ENCODE results near the gene CEMIP2.
"Not testable (repeated sequence)": the region's sequence is repeated elsewhere in the genome, so short reads cannot be mapped to it uniquely, and the experiment has no call there.

Gene CEMIP2

DNA sequence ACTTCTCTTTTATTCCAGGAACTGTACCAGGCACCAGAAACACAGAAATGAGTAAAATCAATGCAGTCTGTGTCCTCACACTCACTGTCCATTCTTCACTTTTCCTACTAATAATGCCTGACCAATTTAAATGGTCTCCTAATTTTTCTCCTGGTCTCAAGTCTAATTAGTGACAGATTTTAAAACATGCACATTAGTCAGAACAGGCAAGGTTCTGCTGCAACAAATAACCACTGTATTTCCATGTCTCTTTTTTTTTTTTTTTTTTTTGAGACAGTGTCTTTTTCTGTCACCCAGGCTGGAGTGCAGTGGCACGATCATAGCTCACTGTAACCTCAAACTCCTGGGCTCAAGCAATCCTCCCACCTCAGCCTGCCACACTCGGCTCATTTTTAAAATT lies 99.6 kb downstream of the CEMIP2 start:
- Histone ChIP-seq H3K27ac (ENCODE audit: low read depth, low read length, severe bottlenecking) (no peak overlapping the region), H3K4me1 (ENCODE audit: control insufficient read depth, insufficient read depth, low read length, poor library complexity, severe bottlenecking) (peaks cover 12% of the 10 kb centered on the region), H3K36me3 (ENCODE audit: control insufficient read depth, insufficient read depth, low read length) (no peaks in the 10 kb centered on the region), H3K9me3 (ENCODE audit: control insufficient read depth, low read length) (no peaks in the 10 kb centered on the region), H3K4me3 (ENCODE audit: extremely low read depth, insufficient read depth, low read length, poor library complexity, severe bottlenecking) (no peak overlapping the region)
- 80 to 100% methylated on average over 1 to 2 of the region's 2 CpGs for WGBS, 2 experiments (ENCODE audit: insufficient coverage in 2 of 2)

DNA sequence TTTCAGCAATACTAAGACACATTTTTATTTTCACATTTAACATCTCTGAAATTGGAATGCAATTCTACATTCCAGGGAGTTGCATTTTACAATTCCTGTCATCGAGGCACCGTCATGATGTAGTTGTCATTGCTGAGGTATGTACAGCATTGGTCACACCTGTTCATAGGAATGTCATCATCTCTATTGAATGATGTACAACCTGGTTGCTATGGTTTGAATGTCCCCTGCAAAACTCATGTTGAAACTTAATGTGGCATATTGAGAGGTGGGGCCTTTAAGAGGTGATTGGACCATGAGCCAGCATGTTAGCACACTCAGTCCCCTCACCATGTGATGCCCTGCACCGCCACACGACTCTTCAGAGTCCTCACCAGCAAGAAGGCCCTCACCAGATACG lies 103.1 kb downstream of the CEMIP2 start:
- no peak overlapping the region for H3K4me3 ChIP-seq (ENCODE audit: extremely low read depth, insufficient read depth, low read length, poor library complexity, severe bottlenecking)
- H3K36me3 ChIP-seq (ENCODE audit: control insufficient read depth, insufficient read depth, low read length), result no peaks in the 10 kb centered on the region
- WGBS, 2 experiments (ENCODE audit: insufficient coverage in 2 of 2), result 89 to 100% methylated on average over 2 to 3 of the region's 5 CpGs
- H3K9me3 ChIP-seq (ENCODE audit: control insufficient read depth, low read length), result no peaks in the 10 kb centered on the region
- no peak overlapping the region for H3K27ac ChIP-seq (ENCODE audit: low read depth, low read length, severe bottlenecking)
- peaks cover 24% of the 10 kb centered on the region for H3K4me1 ChIP-seq (ENCODE audit: control insufficient read depth, insufficient read depth, low read length, poor library complexity, severe bottlenecking)

DNA sequence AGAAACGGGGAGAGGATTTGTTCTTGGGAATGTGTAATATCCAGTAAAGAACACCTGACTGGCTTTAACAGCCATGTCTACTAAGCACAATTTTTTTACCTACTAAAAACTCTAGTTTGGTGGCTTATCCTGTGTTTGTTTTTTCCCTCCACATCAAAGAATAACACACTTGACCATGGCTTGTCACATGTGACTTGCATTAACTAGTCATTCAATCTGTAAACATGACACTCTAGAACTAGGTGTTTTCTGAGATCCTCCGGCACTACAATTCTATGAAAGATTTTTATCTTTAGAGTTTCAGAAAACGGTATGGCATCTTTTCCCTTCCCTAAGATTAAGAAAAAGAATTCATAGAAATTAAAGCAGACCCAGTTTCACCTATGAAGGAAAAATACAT lies 103.7 kb downstream of the CEMIP2 start:
- Histone ChIP-seq H3K4me1 (ENCODE audit: control insufficient read depth, insufficient read depth, low read length, poor library complexity, severe bottlenecking) (peaks cover 24% of the 10 kb centered on the region), H3K9me3 (ENCODE audit: control insufficient read depth, low read length) (no peaks in the 10 kb centered on the region), H3K4me3 (ENCODE audit: extremely low read depth, insufficient read depth, low read length, poor library complexity, severe bottlenecking) (no peak overlapping the region), H3K36me3 (ENCODE audit: control insufficient read depth, insufficient read depth, low read length) (no peaks in the 10 kb centered on the region), H3K27ac (ENCODE audit: low read depth, low read length, severe bottlenecking) (peak overlapping the region; percentile 80)
- WGBS, 2 experiments (ENCODE audit: insufficient coverage in 2 of 2), result 0% methylated on average over 1 of the region's 3 CpGs; no CpG with 5 or more reads in 1 of the 2 experiments

DNA sequence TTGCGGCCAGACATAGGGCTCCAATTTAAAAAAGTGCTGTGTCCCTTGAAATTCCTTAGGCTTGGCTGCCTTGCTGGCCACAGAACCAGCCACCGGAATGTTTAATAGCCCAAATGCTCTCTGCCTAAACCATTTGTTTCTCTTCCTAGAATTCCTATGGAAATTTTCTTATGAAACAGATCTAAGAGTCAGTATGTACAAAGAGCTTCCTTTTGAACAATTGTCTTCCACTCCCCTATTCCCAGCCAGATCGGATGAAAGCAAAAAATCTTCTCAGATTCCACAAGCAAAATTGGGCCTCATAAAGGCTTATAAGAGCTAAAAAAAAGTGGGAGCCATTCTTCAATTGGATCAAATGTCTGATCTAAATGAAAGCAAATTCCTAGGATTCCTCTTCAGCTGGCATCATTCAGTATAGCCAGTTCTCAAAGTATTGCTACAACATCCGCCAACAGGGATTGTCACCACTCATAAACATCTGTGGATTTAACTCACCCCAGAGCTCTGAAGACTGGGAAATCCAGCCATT lies 104.3 kb downstream of the CEMIP2 start:
- Histone ChIP-seq H3K27ac (ENCODE audit: low read depth, low read length, severe bottlenecking) (peak overlapping the region; percentile 80), H3K9me3 (ENCODE audit: control insufficient read depth, low read length) (no peaks in the 10 kb centered on the region), H3K4me1 (ENCODE audit: control insufficient read depth, insufficient read depth, low read length, poor library complexity, severe bottlenecking) (peaks cover 24% of the 10 kb centered on the region), H3K36me3 (ENCODE audit: control insufficient read depth, insufficient read depth, low read length) (no peaks in the 10 kb centered on the region), H3K4me3 (ENCODE audit: extremely low read depth, insufficient read depth, low read length, poor library complexity, severe bottlenecking) (no peak overlapping the region)
- WGBS, 2 experiments (ENCODE audit: insufficient coverage in 2 of 2), result 80 to 97% methylated on average over 2 to 3 of the region's 4 CpGs

DNA sequence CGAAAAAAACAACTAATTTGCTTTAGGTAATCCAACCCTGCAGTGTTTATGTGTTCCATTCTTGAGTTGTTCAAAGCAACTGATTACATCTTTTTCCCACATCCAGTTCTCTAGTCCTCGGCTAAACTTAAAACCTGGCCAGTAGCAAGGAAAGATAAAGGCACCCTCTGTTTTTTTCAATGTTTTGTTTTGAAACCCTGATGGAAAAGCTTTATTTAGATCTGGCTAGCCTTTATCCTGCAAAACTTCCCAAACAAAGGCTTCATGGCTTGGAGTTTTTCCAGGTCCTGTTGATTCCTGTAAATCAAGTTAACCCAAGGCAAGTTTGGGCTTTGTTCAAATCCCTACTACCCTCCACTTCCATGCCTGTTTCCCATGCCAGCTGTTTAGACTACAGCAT lies 105.1 kb downstream of the CEMIP2 start:
- Histone ChIP-seq H3K4me1 (ENCODE audit: control insufficient read depth, insufficient read depth, low read length, poor library complexity, severe bottlenecking) (peaks cover 24% of the 10 kb centered on the region), H3K9me3 (ENCODE audit: control insufficient read depth, low read length) (no peaks in the 10 kb centered on the region), H3K27ac (ENCODE audit: low read depth, low read length, severe bottlenecking) (peak overlapping the region; percentile 80), H3K4me3 (ENCODE audit: extremely low read depth, insufficient read depth, low read length, poor library complexity, severe bottlenecking) (no peak overlapping the region), H3K36me3 (ENCODE audit: control insufficient read depth, insufficient read depth, low read length) (no peaks in the 10 kb centered on the region)
- 40 to 67% methylated on average over 1 of the region's 2 CpGs for WGBS, 2 experiments (ENCODE audit: insufficient coverage in 2 of 2)

DNA sequence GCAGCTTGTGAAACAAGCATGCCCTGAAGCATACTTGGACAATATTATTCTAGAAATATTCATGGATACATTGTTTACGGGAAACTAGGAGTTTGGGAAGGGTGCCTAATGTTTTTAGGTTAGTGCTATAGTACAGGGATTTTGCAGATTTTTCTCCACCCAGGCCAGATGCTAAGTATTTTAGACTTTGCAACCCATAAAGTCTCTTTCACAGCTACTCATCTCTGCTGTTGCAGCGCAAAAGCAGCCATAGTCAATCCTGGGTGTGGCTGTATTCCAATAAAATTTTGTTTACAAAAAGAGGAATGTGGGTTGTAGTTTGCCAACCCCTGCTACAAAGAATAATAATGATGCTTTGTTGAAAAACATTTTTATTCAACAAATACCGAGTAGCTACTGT lies 106.2 kb downstream of the CEMIP2 start:
- Histone ChIP-seq H3K36me3 (ENCODE audit: control insufficient read depth, insufficient read depth, low read length) (no peaks in the 10 kb centered on the region), H3K9me3 (ENCODE audit: control insufficient read depth, low read length) (no peaks in the 10 kb centered on the region), H3K27ac (ENCODE audit: low read depth, low read length, severe bottlenecking) (no peak overlapping the region), H3K4me3 (ENCODE audit: extremely low read depth, insufficient read depth, low read length, poor library complexity, severe bottlenecking) (no peak overlapping the region), H3K4me1 (ENCODE audit: control insufficient read depth, insufficient read depth, low read length, poor library complexity, severe bottlenecking) (peaks cover 24% of the 10 kb centered on the region)
- 100% methylated on average over 1 of the region's 3 CpGs; no CpG with 5 or more reads in 1 of the 2 experiments for WGBS, 2 experiments (ENCODE audit: insufficient coverage in 2 of 2)

DNA sequence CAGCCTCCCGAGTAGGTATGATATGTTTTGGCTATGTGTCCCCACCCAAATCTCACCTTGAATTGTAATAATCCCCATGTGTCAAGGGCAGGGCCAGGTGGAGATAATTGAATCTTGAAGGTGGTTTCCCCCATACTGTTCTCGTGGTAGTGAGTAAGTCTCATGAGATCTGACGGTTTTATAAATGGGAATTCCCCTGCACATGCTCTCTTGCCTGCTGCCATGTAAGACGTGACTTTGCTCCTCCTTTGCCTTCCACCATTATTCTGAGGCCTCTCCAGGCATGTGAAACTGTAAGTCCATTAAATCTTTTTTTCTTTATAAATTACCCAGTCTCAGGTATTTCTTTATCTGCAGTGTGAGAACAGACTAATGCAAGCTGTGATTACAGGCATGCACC lies 111.0 kb downstream of the CEMIP2 start:
- H3K4me3 ChIP-seq (ENCODE audit: extremely low read depth, insufficient read depth, low read length, poor library complexity, severe bottlenecking); H3K27ac ChIP-seq (ENCODE audit: low read depth, low read length, severe bottlenecking); H3K9me3 ChIP-seq (ENCODE audit: control insufficient read depth, low read length); H3K4me1 ChIP-seq (ENCODE audit: control insufficient read depth, insufficient read depth, low read length, poor library complexity, severe bottlenecking); H3K36me3 ChIP-seq (ENCODE audit: control insufficient read depth, insufficient read depth, low read length): not testable (repeated sequence)
- 95% methylated on average over 3 of the region's 4 CpGs for WGBS, 2 experiments (ENCODE audit: insufficient coverage in 2 of 2)

DNA sequence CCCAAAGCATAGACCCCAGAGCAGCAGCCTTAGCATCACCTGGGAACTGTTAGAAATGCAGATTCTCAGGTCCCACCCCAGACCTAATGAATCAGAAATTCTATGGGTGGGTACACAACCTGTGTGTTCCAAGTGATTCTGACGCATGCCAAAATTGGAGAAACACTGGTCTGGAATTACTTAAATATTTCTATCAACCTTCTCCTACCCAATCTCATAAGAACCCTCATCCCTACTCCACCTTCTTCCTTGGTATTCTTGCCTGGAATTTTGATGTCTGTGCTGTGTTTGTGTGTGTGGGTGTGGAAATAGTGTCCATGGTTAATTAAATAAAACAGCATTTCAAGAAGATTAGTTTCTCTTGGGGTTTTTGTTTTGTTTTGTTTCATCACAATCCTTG lies 111.8 kb downstream of the CEMIP2 start:
- Histone ChIP-seq H3K4me3 (ENCODE audit: extremely low read depth, insufficient read depth, low read length, poor library complexity, severe bottlenecking) (no peak overlapping the region), H3K27ac (ENCODE audit: low read depth, low read length, severe bottlenecking) (no peak overlapping the region), H3K36me3 (ENCODE audit: control insufficient read depth, insufficient read depth, low read length) (no peaks in the 10 kb centered on the region), H3K9me3 (ENCODE audit: control insufficient read depth, low read length) (no peaks in the 10 kb centered on the region), H3K4me1 (ENCODE audit: control insufficient read depth, insufficient read depth, low read length, poor library complexity, severe bottlenecking) (peaks cover 3% of the 10 kb centered on the region)
- 100% methylated on average over 1 of the region's 1 CpG for WGBS, 2 experiments (ENCODE audit: insufficient coverage in 2 of 2)

DNA sequence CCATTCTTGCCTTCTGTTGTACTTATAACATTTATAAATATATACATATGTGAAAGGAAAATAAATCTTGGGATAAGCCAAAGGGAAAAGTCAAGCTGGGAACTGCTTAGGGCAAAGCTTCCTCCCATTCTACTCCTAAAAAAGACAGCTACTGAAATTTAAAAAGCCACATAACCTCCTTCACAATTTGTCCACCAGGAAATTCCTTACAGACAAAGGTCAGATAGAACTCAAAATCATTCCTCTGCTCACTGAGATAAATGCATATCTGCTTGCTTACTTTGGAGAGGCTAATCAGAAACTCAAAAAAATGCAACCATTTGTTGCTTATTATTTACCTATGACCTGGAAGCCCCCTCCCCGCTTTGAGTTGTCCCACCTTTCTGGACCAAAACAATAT lies 112.5 kb downstream of the CEMIP2 start:
- Histone ChIP-seq H3K4me3 (ENCODE audit: extremely low read depth, insufficient read depth, low read length, poor library complexity, severe bottlenecking) (no peak overlapping the region), H3K36me3 (ENCODE audit: control insufficient read depth, insufficient read depth, low read length) (no peaks in the 10 kb centered on the region), H3K27ac (ENCODE audit: low read depth, low read length, severe bottlenecking) (no peak overlapping the region), H3K9me3 (ENCODE audit: control insufficient read depth, low read length) (no peaks in the 10 kb centered on the region), H3K4me1 (ENCODE audit: control insufficient read depth, insufficient read depth, low read length, poor library complexity, severe bottlenecking) (peaks cover 3% of the 10 kb centered on the region)
- 100% methylated on average over 1 of the region's 1 CpG; no CpG with 5 or more reads in 1 of the 2 experiments for WGBS, 2 experiments (ENCODE audit: insufficient coverage in 2 of 2)

DNA sequence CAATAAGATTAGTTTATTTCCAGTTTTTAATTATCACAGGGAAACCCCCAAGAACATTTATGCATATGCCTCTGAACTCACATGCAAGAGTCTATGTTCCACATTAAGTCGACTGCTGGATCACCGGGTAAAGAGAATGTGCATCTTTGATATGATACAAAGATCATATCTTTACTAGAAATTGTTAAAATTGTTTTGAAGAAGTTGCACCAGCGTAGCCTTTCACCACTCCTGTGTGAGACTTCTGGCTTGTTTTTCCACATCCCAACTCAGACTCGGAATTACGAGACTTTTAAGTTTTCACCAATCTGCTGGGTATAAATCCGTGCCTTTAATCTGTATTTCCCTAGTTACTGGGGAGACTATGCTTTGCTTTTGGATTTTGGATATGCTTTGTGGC lies 113.2 kb downstream of the CEMIP2 start:
- Histone ChIP-seq H3K4me1 (ENCODE audit: control insufficient read depth, insufficient read depth, low read length, poor library complexity, severe bottlenecking) (peaks cover 3% of the 10 kb centered on the region), H3K27ac (ENCODE audit: low read depth, low read length, severe bottlenecking) (no peak overlapping the region), H3K36me3 (ENCODE audit: control insufficient read depth, insufficient read depth, low read length) (no peaks in the 10 kb centered on the region), H3K9me3 (ENCODE audit: control insufficient read depth, low read length) (no peaks in the 10 kb centered on the region), H3K4me3 (ENCODE audit: extremely low read depth, insufficient read depth, low read length, poor library complexity, severe bottlenecking) (no peak overlapping the region)
- WGBS, 2 experiments (ENCODE audit: insufficient coverage in 2 of 2), result 77 to 81% methylated on average over 3 to 5 of the region's 6 CpGs

DNA sequence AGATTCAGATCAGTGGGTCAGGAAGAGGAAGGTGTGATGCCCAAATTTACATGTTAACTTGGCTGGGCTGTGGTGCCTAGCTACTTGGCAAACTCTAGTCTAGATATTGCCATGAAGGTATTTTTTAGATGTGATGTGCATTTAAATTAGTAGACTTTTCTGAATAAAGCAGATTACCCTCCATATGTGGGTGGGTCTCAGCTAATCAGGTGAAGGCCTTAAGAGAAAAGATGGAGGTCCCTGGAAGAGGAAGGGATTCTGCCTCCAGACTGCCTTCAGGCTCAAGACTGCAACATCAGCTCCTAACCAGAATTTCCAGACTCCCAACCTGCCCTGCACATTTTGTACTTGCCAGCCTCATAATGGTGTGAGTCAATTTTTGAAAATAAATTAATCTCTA lies 115.8 kb downstream of the CEMIP2 start:
- Histone ChIP-seq H3K4me3 (ENCODE audit: extremely low read depth, insufficient read depth, low read length, poor library complexity, severe bottlenecking) (no peak overlapping the region), H3K36me3 (ENCODE audit: control insufficient read depth, insufficient read depth, low read length) (no peaks in the 10 kb centered on the region), H3K27ac (ENCODE audit: low read depth, low read length, severe bottlenecking) (no peak overlapping the region), H3K9me3 (ENCODE audit: control insufficient read depth, low read length) (no peaks in the 10 kb centered on the region), H3K4me1 (ENCODE audit: control insufficient read depth, insufficient read depth, low read length, poor library complexity, severe bottlenecking) (peaks cover 7% of the 10 kb centered on the region)
